CD4-positive, alpha-beta T cell treated with Interleukin-2 at 100 ng/mL for 4 hours (primary cell): ENCODE measurements around the gene NDUFV1.
"Not testable (repeated sequence)": the region's sequence is repeated elsewhere in the genome, so short reads cannot be mapped to it uniquely, and the experiment has no call there.

Experiments used
- DNase-seq: peaks from one replicate; pipeline ENCODE4 v3.0.0-alpha.2; 2020; ENCODE audit warnings: low spot score

NDUFV1 gene

DNA sequence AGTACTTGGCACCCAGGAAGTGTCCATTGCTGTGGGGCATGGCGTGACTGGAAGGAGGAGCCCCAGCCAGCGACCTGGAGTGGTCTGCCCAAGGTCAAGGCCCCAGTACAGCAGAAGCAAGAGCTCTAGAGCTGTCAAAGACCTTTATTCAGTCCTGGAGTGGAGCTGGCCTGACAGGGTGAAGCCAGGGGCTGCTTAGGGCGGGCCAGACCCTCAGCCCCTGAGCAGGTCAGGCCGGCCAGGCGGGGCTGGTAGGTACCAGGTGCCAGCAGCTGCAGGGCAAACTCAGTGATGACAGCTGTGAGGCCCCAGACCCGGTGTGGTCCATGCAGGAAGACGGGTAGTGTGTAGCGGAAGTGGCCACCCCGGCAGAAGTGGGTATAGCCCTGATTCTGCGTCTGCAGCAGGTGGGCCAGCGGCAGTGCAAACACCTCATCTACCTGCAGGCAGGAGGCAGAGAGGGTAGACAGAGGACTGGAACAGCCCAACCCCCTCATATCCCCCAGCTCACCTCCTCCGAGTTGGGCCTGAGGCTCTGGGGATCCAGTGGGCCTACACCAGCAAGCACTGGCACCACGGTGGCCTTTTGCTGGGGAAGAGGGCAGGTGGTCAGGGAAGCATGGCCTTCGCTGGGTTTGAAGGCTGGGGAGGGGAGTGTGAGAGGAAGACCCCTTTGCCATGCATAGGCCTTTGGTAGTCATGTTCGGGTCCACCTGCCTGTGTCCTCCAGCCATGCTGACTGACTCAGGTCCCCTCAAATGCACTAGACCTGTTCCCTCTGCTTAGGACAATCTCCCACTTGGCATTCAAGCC is 21.3 kb downstream of the NDUFV1 start:
- no peak for DNase-seq

DNA sequence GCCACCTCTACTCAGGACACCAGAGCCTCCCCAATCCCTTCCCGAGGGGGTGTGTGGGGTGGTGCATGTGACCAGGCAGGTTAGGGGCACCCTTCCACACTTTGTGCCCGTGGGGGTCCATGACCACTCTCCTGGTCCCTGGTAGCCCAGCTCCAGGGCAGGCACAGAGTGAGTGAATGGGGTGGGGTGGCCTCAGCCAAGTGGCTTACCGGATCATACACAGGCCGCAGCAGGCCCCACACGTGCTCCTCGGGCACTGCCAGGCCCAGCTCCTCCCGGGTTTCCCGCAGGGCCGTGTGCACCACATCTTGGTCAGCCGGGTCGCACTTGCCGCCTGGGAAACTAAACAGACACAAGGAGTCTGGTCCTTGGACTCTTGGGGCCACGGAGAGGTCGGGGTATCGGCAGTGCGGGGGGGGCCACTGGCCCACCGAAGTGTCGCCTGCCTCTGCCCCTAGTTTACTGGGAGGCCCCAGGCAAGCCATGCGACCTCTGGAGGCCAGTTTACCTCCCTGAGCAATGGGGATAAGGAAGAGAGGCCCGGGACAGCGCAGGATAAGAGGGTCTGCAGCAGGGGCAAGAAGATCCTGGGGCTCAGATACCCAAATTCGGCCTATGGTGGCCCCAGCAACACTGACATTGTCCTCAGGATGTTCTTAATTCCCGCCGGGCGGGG is 22.1 kb downstream of the NDUFV1 start:
- no peak for DNase-seq

- peak; percentile 90 for DNase-seq
These were observed 22.9 kb downstream of the NDUFV1 start, which contains the start of gene NUDT8 for GRCh38 chr11:67629386-67630227. Gene NUDT8, minus strand, starts transcription at chr11:67629937. Its CDS starts 26 bp downstream, at chr11:67629911.

DNA sequence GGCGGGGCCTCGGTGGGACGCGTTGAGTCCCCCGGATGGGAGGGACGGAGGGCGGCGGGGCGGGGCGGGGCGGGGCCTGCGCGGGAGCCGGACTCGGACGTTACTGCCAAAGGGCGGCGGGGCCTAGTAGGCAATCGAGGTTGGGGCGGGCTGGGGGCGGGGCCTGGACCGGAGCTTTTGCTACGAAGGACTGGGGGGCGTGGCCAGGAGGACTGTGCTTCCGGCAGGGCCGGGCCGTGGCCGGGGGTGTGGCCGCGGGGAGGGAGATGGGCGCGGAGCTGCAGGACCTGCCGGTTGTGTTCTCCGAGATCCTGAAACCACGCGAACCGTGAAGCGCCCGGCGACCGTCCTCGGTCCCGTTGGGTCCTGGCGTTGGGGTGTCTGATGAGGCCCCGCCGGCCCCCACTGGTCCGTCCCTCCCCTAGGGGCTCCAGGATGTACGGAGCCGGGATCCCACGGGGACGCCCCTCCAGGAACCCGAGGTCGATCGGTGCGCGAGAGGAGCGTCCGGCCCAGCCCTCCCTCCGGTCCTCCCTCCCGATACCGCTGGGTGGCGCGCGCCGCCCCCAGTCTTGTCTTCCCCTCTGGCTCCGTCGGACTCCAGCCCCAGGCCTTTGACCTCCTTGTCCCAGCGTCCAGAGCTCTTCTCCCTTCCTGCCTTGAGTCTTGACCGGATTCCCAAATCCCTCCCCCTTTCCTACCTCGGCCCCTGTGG is 23.6 kb downstream of the NDUFV1 start:
- peak; percentile 95 for DNase-seq

- DNase-seq = no peak
These were observed 24.2 kb downstream of the NDUFV1 start for GRCh38 chr11:67630943-67631331.

DNA sequence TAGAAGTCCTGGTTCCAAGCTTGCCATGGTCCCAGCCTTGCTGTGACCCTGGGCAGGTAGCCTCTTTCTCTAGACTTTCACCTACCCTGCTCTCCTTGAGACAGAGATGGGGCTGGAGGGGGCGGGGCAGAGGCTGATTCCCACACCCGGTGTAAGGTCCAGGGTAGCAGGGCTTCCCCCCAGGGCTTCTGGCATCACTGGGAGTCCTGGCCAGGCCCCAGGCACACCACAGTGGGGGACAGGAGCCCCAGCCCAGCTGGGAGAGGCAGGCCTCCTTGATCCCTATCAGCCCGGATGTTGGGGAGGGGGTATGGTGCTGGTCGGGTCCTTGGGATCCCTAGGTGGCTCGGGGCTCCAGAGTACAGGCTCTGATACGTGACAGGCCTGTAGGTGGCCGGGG is 24.7 kb downstream of the NDUFV1 start:
- no peak for DNase-seq

- no peak for DNase-seq
These were observed 25.1 kb downstream of the NDUFV1 start for GRCh38 chr11:67631853-67632174.

- no peak for DNase-seq
These were observed 25.6 kb downstream of the NDUFV1 start for GRCh38 chr11:67632175-67632981.

GRCh38 chr11:67632982-67633755 is 26.4 kb downstream of the NDUFV1 start:
- no peak for DNase-seq

DNA sequence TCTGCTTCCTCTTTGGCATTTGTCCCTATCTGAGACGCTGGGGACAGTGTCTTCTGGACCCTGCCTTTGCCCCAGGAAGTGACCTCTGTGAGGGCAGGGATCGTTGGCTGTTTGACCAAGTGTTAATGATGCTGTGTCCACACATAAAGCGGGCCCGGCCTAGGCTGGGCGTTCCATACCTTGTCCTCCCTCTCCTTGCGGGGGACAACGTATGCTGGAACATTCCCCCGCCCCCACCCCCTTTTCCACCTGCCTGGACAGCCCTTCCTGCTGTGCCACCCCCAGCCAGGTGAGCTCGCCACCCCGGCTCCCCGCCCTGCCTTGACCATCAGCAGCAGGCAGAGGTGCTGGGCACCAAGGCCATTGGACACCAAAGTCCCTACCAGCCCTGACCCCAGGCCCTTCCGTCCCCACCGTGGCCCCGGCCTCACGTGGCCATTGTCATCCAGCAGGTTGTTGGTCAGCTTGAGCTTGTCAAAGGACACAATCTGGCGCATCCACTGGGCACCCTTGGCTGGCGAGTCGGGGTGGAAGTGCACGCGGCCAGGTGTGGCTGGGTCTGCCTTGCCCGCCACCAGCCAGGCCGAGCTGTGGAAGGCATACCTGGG is 27.1 kb downstream of the NDUFV1 start:
- DNase-seq = no peak

DNA sequence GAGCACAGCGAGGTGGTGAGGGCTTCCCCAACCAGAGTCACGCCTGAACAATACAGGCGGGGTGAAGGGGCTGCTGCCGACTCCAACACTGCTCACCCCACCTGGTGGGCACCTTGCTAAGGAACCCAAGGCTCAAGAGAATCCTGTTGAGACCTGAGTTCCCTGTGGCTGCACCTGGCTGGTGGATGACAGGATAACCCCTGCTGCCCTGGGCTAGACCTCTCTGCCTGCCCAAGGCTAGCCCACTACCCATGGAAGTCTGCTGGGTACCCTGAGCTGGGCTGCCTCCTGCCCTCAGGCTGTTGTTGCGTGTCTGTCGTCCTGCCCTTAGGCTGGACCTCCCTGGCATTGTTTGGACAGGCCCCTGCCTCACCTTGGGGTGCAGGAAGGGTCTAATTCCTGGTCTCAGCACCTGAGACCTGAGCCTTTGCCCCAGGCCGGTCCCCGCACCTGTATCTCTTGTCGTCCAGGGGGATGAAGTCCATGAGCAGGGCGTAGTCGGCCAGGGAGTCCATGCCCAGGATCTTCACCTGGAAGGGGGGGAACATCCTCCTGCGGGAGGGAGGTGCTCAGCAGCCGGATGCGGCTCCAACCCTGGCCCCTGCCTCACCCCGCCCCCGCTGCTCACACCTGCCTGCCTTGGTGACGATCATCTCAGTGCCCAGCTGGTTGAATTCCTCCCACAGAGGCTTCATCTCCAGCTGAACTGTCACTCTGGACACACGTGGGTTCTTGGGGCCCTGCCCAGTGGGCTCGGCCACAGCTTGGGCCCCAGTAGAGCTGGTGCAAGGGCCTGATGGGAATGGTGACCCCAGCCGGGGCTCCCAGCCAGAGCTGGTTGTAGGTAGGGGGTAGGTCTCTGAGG is 27.9 kb downstream of the NDUFV1 start:
- DNase-seq = no peak

DNA sequence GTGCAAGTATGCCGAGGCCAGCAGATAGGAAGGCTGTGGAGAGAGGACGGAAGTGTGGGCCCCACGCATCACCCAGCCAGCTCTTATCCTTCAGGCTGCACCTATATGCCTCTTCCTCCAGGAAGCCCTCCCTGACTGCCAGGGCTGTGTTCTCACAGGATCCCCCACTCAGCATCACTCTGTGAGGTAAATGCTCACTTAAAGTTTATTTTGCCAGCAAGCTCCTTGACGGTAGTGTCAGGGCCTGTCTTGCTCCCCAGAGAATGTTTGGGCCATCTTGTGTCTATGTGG is 28.4 kb downstream of the NDUFV1 start:
- no peak for DNase-seq

DNA sequence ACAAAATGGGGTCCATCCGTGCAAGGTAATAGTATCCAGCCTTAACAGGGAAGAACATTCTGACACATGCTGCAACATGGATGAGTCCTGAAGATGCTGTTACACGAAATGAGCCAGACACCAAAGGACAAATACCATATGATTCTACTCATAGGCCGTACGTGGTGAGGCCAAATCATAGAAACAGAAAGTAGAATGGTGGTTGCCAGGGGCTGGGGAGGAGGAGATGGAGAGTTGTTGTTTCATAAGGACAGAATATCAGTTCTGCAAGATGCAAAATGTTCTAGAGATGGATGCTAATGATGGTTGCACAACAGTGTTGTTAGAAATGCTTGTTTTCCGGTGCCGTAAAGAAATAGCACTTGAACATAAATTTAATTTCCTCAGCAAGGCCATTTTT is 30.2 kb downstream of the NDUFV1 start:
- DNase-seq = no peak

- not testable (repeated sequence) for DNase-seq
These were observed 30.7 kb downstream of the NDUFV1 start for GRCh38 chr11:67637441-67637840.

GRCh38 chr11:67638535-67639437 is 32.0 kb downstream of the NDUFV1 start:
- DNase-seq = no peak

DNA sequence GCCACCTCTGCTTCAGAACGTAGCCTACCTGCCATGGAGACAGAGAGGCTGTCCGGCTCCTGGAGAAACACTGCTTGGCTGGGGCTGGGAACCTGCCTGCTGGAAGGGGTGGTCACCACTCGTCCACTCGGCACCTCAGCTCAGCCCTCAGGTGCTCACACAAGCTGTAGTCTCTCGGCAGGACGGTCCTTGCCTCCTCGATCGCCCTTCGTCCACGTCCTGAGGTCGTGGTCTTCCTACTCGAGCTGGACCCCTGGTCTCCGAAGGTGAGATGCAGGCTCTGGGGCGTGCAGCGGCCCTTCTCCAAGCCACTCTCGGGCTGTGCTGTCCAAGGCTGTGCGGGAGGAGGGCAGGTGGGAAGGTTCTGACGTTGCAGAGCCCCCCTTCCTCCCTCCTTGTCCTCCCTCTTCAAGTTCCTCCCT is 32.7 kb downstream of the NDUFV1 start, which contains the start of gene TBX10:
Gene TBX10 (minus strand): TSS at position 326 of the 422 bp plus-strand sequence. CDS start 291 bp downstream, at position 35.
- no peak for DNase-seq

- DNase-seq = peak; percentile 61
These were observed 33.5 kb downstream of the NDUFV1 start for GRCh38 chr11:67640021-67640757.
